ENCODE results near the gene HOXC4. TPM values are rescaled to one million over a fixed set of nuclear protein-coding genes. Genes with fewer than 3 reads are reported as not detected.

Gene HOXC4
- total and polyA plus RNA-seq, 2 donors = 0.19 to 0.37 TPM

GRCh38 chr12:54008260-54008552, 45.4 kb upstream of the HOXC4 start:
- Histone ChIP-seq H3K27ac (ENCODE audit: low read depth in 1 of 2, low read length in 1 of 2) (no peak overlapping the region), H3K9me3 (ENCODE audit: control insufficient read depth in 2 of 2, insufficient read depth in 1 of 2, low read length in 1 of 2) (peaks cover 0 to 4% of the 10 kb centered on the region in 2 donors), H3K4me3 (ENCODE audit: low read length in 2 of 2) (no peak overlapping the region), H3K4me1 (ENCODE audit: control insufficient read depth in 2 of 2, insufficient read depth in 2 of 2, low read length in 2 of 2) (peaks cover 3 to 6% of the 10 kb centered on the region in 2 donors), H3K27me3 (ENCODE audit: control insufficient read depth in 2 of 2, insufficient read depth in 1 of 2, low read length in 1 of 2) (peaks cover 85 to 100% of the 10 kb centered on the region in 2 donors), H3K36me3 (ENCODE audit: control insufficient read depth in 2 of 2, insufficient read depth in 2 of 2, low read length in 1 of 2) (no peaks in the 10 kb centered on the region)
- DNase-seq (ENCODE audit: low read depth in 6 of 9, low spot score in 9 of 9) = no peak
- WGBS = 22% methylated on average over 2 of the region's 2 CpGs

- Histone ChIP-seq H3K4me1 (ENCODE audit: control insufficient read depth in 2 of 2, insufficient read depth in 2 of 2, low read length in 2 of 2) (peaks cover 3 to 6% of the 10 kb centered on the region in 2 donors), H3K9me3 (ENCODE audit: control insufficient read depth in 2 of 2, insufficient read depth in 1 of 2, low read length in 1 of 2) (peaks cover 0 to 4% of the 10 kb centered on the region in 2 donors), H3K4me3 (ENCODE audit: low read length in 2 of 2) (peak overlapping the region in 1 of 2 donors; percentile 19), H3K27me3 (ENCODE audit: control insufficient read depth in 2 of 2, insufficient read depth in 1 of 2, low read length in 1 of 2) (peaks cover 82 to 100% of the 10 kb centered on the region in 2 donors), H3K27ac (ENCODE audit: low read depth in 1 of 2, low read length in 1 of 2) (no peak overlapping the region), H3K36me3 (ENCODE audit: control insufficient read depth in 2 of 2, insufficient read depth in 2 of 2, low read length in 1 of 2) (no peaks in the 10 kb centered on the region)
- DNase-seq (ENCODE audit: low read depth in 6 of 9, low spot score in 9 of 9) = no peak
- 4% methylated on average over 51 of the region's 51 CpGs for WGBS
Observed at GRCh38 chr12:54009171-54010052, 44.2 kb upstream of the HOXC4 start.

- Histone ChIP-seq H3K27me3 (ENCODE audit: control insufficient read depth in 2 of 2, insufficient read depth in 1 of 2, low read length in 1 of 2) (peaks cover 82 to 100% of the 10 kb centered on the region in 2 donors), H3K4me1 (ENCODE audit: control insufficient read depth in 2 of 2, insufficient read depth in 2 of 2, low read length in 2 of 2) (peaks cover 3 to 6% of the 10 kb centered on the region in 2 donors), H3K4me3 (ENCODE audit: low read length in 2 of 2) (no peak overlapping the region), H3K36me3 (ENCODE audit: control insufficient read depth in 2 of 2, insufficient read depth in 2 of 2, low read length in 1 of 2) (no peaks in the 10 kb centered on the region), H3K9me3 (ENCODE audit: control insufficient read depth in 2 of 2, insufficient read depth in 1 of 2, low read length in 1 of 2) (peaks cover 0 to 4% of the 10 kb centered on the region in 2 donors), H3K27ac (ENCODE audit: low read depth in 1 of 2, low read length in 1 of 2) (no peak overlapping the region)
- 19% methylated on average over 10 of the region's 10 CpGs for WGBS
- DNase-seq (ENCODE audit: low read depth in 6 of 9, low spot score in 9 of 9) = no peak
Observed at GRCh38 chr12:54010053-54010971, 43.3 kb upstream of the HOXC4 start.

GRCh38 chr12:54010972-54011664, 42.5 kb upstream of the HOXC4 start:
- no peaks in the 10 kb centered on the region for H3K36me3 ChIP-seq (ENCODE audit: control insufficient read depth in 2 of 2, insufficient read depth in 2 of 2, low read length in 1 of 2)
- no peak for DNase-seq (ENCODE audit: low read depth in 6 of 9, low spot score in 9 of 9)
- no peak overlapping the region for H3K4me3 ChIP-seq (ENCODE audit: low read length in 2 of 2)
- H3K9me3 ChIP-seq (ENCODE audit: control insufficient read depth in 2 of 2, insufficient read depth in 1 of 2, low read length in 1 of 2) = peaks cover 0 to 4% of the 10 kb centered on the region in 2 donors
- peaks cover 83 to 100% of the 10 kb centered on the region in 2 donors for H3K27me3 ChIP-seq (ENCODE audit: control insufficient read depth in 2 of 2, insufficient read depth in 1 of 2, low read length in 1 of 2)
- H3K27ac ChIP-seq (ENCODE audit: low read depth in 1 of 2, low read length in 1 of 2) = no peak overlapping the region
- WGBS = 8% methylated on average over 17 of the region's 17 CpGs
- H3K4me1 ChIP-seq (ENCODE audit: control insufficient read depth in 2 of 2, insufficient read depth in 2 of 2, low read length in 2 of 2) = peaks cover 2 to 4% of the 10 kb centered on the region in 2 donors

GRCh38 chr12:54011665-54012532, 41.7 kb upstream of the HOXC4 start:
- Histone ChIP-seq H3K36me3 (ENCODE audit: control insufficient read depth in 2 of 2, insufficient read depth in 2 of 2, low read length in 1 of 2) (no peaks in the 10 kb centered on the region), H3K27me3 (ENCODE audit: control insufficient read depth in 2 of 2, insufficient read depth in 1 of 2, low read length in 1 of 2) (peaks cover 83 to 100% of the 10 kb centered on the region in 2 donors), H3K9me3 (ENCODE audit: control insufficient read depth in 2 of 2, insufficient read depth in 1 of 2, low read length in 1 of 2) (peaks cover 0 to 4% of the 10 kb centered on the region in 2 donors), H3K27ac (ENCODE audit: low read depth in 1 of 2, low read length in 1 of 2) (no peak overlapping the region), H3K4me3 (ENCODE audit: low read length in 2 of 2) (no peak overlapping the region), H3K4me1 (ENCODE audit: control insufficient read depth in 2 of 2, insufficient read depth in 2 of 2, low read length in 2 of 2) (no peaks in the 10 kb centered on the region)
- no peak for DNase-seq (ENCODE audit: low read depth in 6 of 9, low spot score in 9 of 9)
- 27% methylated on average over 14 of the region's 14 CpGs for WGBS

GRCh38 chr12:54012631-54013409, 40.8 kb upstream of the HOXC4 start:
- no peak overlapping the region for H3K4me3 ChIP-seq (ENCODE audit: low read length in 2 of 2)
- peaks cover 0 to 7% of the 10 kb centered on the region in 2 donors for H3K4me1 ChIP-seq (ENCODE audit: control insufficient read depth in 2 of 2, insufficient read depth in 2 of 2, low read length in 2 of 2)
- H3K9me3 ChIP-seq (ENCODE audit: control insufficient read depth in 2 of 2, insufficient read depth in 1 of 2, low read length in 1 of 2) = peaks cover 0 to 8% of the 10 kb centered on the region in 2 donors
- WGBS = 30% methylated on average over 6 of the region's 6 CpGs
- H3K27ac ChIP-seq (ENCODE audit: low read depth in 1 of 2, low read length in 1 of 2) = no peak overlapping the region
- DNase-seq (ENCODE audit: low read depth in 6 of 9, low spot score in 9 of 9) = no peak
- no peaks in the 10 kb centered on the region for H3K36me3 ChIP-seq (ENCODE audit: control insufficient read depth in 2 of 2, insufficient read depth in 2 of 2, low read length in 1 of 2)
- H3K27me3 ChIP-seq (ENCODE audit: control insufficient read depth in 2 of 2, insufficient read depth in 1 of 2, low read length in 1 of 2) = peaks cover 81 to 100% of the 10 kb centered on the region in 2 donors

- 7% methylated on average over 36 of the region's 36 CpGs for WGBS
- Histone ChIP-seq H3K9me3 (ENCODE audit: control insufficient read depth in 2 of 2, insufficient read depth in 1 of 2, low read length in 1 of 2) (peaks cover 0 to 13% of the 10 kb centered on the region in 2 donors), H3K4me1 (ENCODE audit: control insufficient read depth in 2 of 2, insufficient read depth in 2 of 2, low read length in 2 of 2) (peaks cover 3 to 17% of the 10 kb centered on the region in 2 donors), H3K27ac (ENCODE audit: low read depth in 1 of 2, low read length in 1 of 2) (no peak overlapping the region), H3K27me3 (ENCODE audit: control insufficient read depth in 2 of 2, insufficient read depth in 1 of 2, low read length in 1 of 2) (peaks cover 83 to 100% of the 10 kb centered on the region in 2 donors), H3K36me3 (ENCODE audit: control insufficient read depth in 2 of 2, insufficient read depth in 2 of 2, low read length in 1 of 2) (no peaks in the 10 kb centered on the region), H3K4me3 (ENCODE audit: low read length in 2 of 2) (no peak overlapping the region)
- no peak for DNase-seq (ENCODE audit: low read depth in 6 of 9, low spot score in 9 of 9)
Observed at GRCh38 chr12:54014377-54015017, 39.1 kb upstream of the HOXC4 start.
